ENCODE results near the gene TEX264.

- TF ChIP-seq CTCF (conservative IDR thresholded peaks at IDR 0.05; ENCODE audit: low read depth, low read length) (peak; percentile 64), EZH2 (IDR thresholded peaks at IDR 0.05; ENCODE audit: borderline replicate concordance, low read depth, low read length, poor library complexity, severe bottlenecking) (no peak)
Observed at GRCh38 chr3:51637941-51638471, 33.0 kb upstream of the TEX264 start.

Data from A673 (cell line).